Hepatocyte (in vitro differentiated cells): ENCODE results near the gene EEF1A2. TPM values are rescaled to one million over a fixed set of nuclear protein-coding genes. Genes with fewer than 3 reads are reported as not detected.

Source experiments
- DNase-seq: peaks from one replicate; pipeline ENCODE4 v3.0.0-alpha.2; 2016; ENCODE audit warnings: low spot score
- H2AFZ ChIP-seq: fragments of 200-600 bp; sonication (generic); 2 replicates; pipeline ENCODE4 v1.6.0; 2016; ENCODE audit warnings: antibody characterized with exemption, mild to moderate bottlenecking
- H3K27ac ChIP-seq: fragments of 200-600 bp; sonication (generic); 2 replicates; pipeline ENCODE4 v1.5.1; 2016; ENCODE audit warnings: mild to moderate bottlenecking
- H3K27me3 ChIP-seq: fragments of 200-600 bp; sonication (generic); 2 replicates; pipeline ENCODE4 v1.6.1; 2016
- H3K36me3 ChIP-seq: fragments of 200-600 bp; sonication (generic); replicated peaks from 2 replicates; pipeline ENCODE4 v1.5.1; 2016; ENCODE audit warnings: low read depth; ENCODE audit not compliant: insufficient read depth
- H3K4me1 ChIP-seq: fragments of 200-600 bp; sonication (generic); 2 replicates; pipeline ENCODE4 v1.5.1; 2016; ENCODE audit warnings: mild to moderate bottlenecking, moderate library complexity; ENCODE audit not compliant: insufficient read depth
- H3K4me2 ChIP-seq: fragments of 200-600 bp; sonication (generic); 2 replicates; pipeline ENCODE4 v1.6.0; 2016
- H3K4me3 ChIP-seq: fragments of 200-600 bp; sonication (generic); 2 replicates; pipeline ENCODE4 v1.5.1; 2016; ENCODE audit warnings: mild to moderate bottlenecking
- H3K79me2 ChIP-seq: fragments of 200-600 bp; sonication (generic); 2 replicates; pipeline ENCODE4 v1.6.0; 2017; ENCODE audit warnings: mild to moderate bottlenecking
- H3K9me2 ChIP-seq: fragments of 200-600 bp; sonication (generic); replicated peaks from 2 replicates; pipeline ENCODE4 v1.6.0; 2017; ENCODE audit warnings: mild to moderate bottlenecking; ENCODE audit not compliant: insufficient read depth
- H3K9me3 ChIP-seq: fragments of 200-600 bp; sonication (generic); 2 replicates; pipeline ENCODE4 v1.5.1; 2016; ENCODE audit warnings: low read depth, mild to moderate bottlenecking
- H4K20me1 ChIP-seq: fragments of 200-600 bp; sonication (generic); 2 replicates; pipeline ENCODE4 v1.6.0; 2016; ENCODE audit warnings: mild to moderate bottlenecking; ENCODE audit not compliant: insufficient read depth, poor library complexity, severe bottlenecking
- CTCF ChIP-seq: fragments of 200-600 bp; sonication (generic); IDR thresholded peaks from 2 replicates; pipeline ENCODE4 v1.5.1; 2016; ENCODE audit warnings: antibody characterized with exemption, mild to moderate bottlenecking; ENCODE audit not compliant: poor library complexity
- EZH2 ChIP-seq: fragments of 200-600 bp; sonication (generic); IDR thresholded peaks from 2 replicates; pipeline ENCODE4 v1.6.1; 2016; ENCODE audit warnings: antibody characterized with exemption, mild to moderate bottlenecking, borderline replicate concordance
- EZH2phosphoT487 ChIP-seq: fragments of 200-600 bp; sonication (generic); IDR thresholded peaks from one replicate; pipeline ENCODE4 v1.6.1; 2018; ENCODE audit warnings: antibody characterized with exemption, mild to moderate bottlenecking, low read depth, moderate library complexity; ENCODE audit not compliant: unreplicated experiment, severe bottlenecking
- WGBS: methylation state at CpG from one replicate; pipeline ENCODE4 v1.1.6; 2016; ENCODE audit warnings: low lambda C conversion rate; ENCODE audit errors: missing lambda C conversion rate; 5-methylcytosine and 5-hydroxymethylcytosine counted together
- polyA plus RNA-seq: library from polyadenylated mRNA; unstranded; fragments of >200 nt; fragmentation: Nextera tagmentation; extraction: Ambion mirVana; gene quantifications from 2 replicates; pipeline ENCODE4 v1.2.1, GENCODE V29; 2016
- total RNA-seq: library from RNA; depleted of rRNA; stranded (reverse); fragments of >200 nt; gene quantifications from 2 replicates; pipeline ENCODE4 v1.2.3, GENCODE V29; 2014

EEF1A2 gene
- total and polyA plus RNA-seq, 2 experiments from 2014 or later, result 12.0 to 23.5 TPM

- Histone ChIP-seq H3K4me3 (no peak overlapping the region), H3K9me2 (no peaks in the 10 kb centered on the region), H3K36me3 (no peaks in the 10 kb centered on the region), H3K4me2 (no peak overlapping the region), H3K27ac (no peak overlapping the region), H2AFZ (no peak overlapping the region), H3K9me3 (no peaks in the 10 kb centered on the region), H3K27me3 (peaks cover 61% of the 10 kb centered on the region), H4K20me1 (no peaks in the 10 kb centered on the region), H3K79me2 (no peaks in the 10 kb centered on the region), H3K4me1 (peaks cover 3% of the 10 kb centered on the region)
- no peak for DNase-seq
- TF ChIP-seq EZH2 (no peak), EZH2phosphoT487 (no peak), CTCF (no peak)
- WGBS, result 80% methylated on average over 13 of the region's 13 CpGs
These were observed 29.2 kb downstream of the EEF1A2 start for GRCh38 chr20:63469713-63470101.

GRCh38 chr20:63469019-63469712 lies 29.7 kb downstream of the EEF1A2 start:
- Histone ChIP-seq H2AFZ (no peak overlapping the region), H3K27ac (no peak overlapping the region), H3K4me2 (no peak overlapping the region), H3K79me2 (no peaks in the 10 kb centered on the region), H3K9me2 (no peaks in the 10 kb centered on the region), H3K9me3 (no peaks in the 10 kb centered on the region), H3K36me3 (no peaks in the 10 kb centered on the region), H4K20me1 (no peaks in the 10 kb centered on the region), H3K4me3 (no peak overlapping the region), H3K27me3 (peaks cover 55% of the 10 kb centered on the region), H3K4me1 (peaks cover 3% of the 10 kb centered on the region)
- no peak for DNase-seq
- 86% methylated on average over 21 of the region's 22 CpGs for WGBS
- no peak for TF ChIP-seq EZH2phosphoT487
- no peak for TF ChIP-seq EZH2
- no peak for TF ChIP-seq CTCF

DNA sequence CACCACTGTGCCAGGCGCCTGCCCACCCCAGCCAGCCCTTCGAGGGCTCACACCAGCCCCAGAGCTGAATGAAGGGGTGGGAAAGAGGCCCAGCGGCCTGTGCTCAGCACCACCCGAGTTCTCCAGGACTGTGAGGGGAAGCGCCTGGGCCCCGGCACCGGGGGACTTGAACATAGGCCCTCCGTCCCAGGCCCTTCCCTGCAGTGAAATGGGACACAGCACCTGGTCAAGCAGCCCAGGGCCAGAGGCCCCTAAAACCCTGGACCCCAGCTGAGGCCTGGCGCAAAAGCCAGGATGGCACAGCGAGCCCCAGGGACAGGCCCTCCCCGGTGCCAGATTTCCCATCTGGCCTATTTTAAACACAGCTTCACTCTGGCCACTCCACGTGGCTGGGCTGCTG lies 30.5 kb downstream of the EEF1A2 start:
- peaks cover 50% of the 10 kb centered on the region for H3K27me3 ChIP-seq
- no peak overlapping the region for H2AFZ ChIP-seq
- H4K20me1 ChIP-seq, result no peaks in the 10 kb centered on the region
- H3K4me2 ChIP-seq, result no peak overlapping the region
- no peaks in the 10 kb centered on the region for H3K9me2 ChIP-seq
- no peak overlapping the region for H3K27ac ChIP-seq
- no peak for DNase-seq
- 86% methylated on average over 8 of the region's 12 CpGs for WGBS
- H3K9me3 ChIP-seq, result no peaks in the 10 kb centered on the region
- H3K36me3 ChIP-seq, result no peaks in the 10 kb centered on the region
- TF ChIP-seq EZH2, result no peak
- no peak for TF ChIP-seq EZH2phosphoT487
- no peak for TF ChIP-seq CTCF
- H3K79me2 ChIP-seq, result no peaks in the 10 kb centered on the region
- H3K4me3 ChIP-seq, result no peak overlapping the region
- H3K4me1 ChIP-seq, result peaks cover 3% of the 10 kb centered on the region
